AG08395 (cell line): ENCODE data around the gene ABTB2.
"Not testable (repeated sequence)": the region's sequence is repeated elsewhere in the genome, so short reads cannot be mapped to it uniquely, and the experiment has no call there.

Experiments
- DNase-seq: peaks from one replicate; pipeline ENCODE4 v3.0.0; 2012; ENCODE audit warnings: mixed read lengths, low spot score

The ABTB2 gene

GRCh38 chr11:34185926-34186841 lies 171.6 kb downstream of the ABTB2 start:
- no peak for DNase-seq

DNA sequence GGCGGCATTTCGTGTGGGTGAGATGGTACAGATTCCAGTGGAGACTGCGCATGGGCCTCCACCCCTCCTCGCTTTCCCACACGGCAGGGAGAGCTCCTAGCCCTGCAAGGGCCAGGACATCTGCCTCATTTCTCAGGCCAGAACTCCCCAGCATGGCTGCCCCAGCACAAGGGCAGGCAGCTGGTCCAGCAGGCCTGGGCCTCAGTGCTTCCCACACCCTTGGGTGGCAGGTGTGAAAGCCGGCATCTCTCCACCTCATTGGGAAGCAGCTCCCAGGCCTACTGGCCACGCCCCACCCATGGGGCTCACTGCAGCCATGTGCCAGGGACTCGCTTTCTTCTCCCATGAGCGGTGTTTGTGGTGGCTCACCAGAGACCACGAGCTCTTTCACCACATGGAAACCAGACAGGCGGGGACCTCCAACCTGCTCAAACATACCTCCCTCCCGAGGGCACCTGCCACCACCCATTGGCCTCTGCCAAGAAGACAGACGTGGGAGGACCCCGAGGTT lies 173.2 kb downstream of the ABTB2 start:
- DNase-seq: no peak

DNA sequence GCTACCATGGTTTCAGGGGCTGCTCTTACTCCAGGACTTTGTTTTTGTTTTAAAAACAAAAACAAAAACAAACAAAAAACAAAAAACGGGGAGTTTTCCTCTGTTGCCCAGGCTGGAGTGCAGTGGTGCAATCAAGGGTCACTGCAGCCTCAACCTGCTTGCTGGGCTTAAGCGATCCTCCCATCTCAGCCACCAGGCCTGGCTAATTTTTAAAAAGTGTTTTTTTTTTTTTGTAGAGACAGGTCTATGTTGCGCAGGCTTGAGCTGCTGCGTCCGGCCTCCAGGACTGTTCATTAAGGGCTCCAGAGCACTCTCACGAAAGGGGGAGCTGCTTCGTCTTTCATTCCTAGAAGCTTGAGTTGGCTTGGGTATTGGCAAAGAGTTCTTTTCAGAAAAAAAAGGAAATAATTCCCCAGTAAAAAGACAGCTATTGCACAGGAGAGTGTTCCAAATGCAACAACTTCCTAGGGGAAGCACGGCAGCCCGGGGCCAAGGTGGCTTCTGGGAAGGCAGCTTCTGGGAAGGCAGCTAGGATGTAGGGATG lies 173.9 kb downstream of the ABTB2 start:
- DNase-seq: no peak

DNA sequence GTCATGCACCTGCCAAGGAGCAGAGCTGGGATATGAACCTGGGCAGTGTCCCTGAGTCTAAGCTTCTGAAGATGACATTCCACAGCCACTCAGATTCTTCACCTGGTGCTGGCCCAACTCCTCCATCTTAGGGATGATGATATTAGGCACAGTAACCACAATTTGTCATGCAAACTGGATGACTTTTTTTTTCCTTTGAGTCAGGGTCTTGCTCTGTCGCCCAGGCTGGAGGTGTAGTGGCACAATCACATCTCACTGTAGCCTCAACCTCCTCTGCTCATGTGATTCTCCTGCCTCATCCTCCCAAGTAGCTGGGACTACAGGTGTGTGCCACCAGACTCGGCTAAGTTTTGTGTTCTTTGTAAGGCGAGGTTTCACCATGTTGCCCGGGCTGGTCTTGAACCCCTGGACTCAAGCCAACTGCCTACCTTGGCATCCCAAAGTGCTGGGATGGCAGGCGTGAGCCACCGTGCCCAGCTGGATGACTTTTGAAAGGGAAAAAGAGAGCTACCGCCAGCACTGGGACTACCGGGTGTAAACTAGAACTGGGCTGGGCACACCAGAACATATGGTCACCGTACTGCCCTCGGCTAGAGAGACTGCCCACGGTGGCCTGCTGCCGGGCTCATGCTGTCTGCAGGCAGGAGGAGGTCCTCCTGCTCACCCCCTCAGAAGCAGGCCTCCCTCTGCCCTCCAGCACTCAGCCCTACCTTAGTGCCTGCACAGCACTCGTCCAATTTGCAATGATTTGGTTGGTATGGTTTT lies 174.7 kb downstream of the ABTB2 start:
- DNase-seq: no peak

DNA sequence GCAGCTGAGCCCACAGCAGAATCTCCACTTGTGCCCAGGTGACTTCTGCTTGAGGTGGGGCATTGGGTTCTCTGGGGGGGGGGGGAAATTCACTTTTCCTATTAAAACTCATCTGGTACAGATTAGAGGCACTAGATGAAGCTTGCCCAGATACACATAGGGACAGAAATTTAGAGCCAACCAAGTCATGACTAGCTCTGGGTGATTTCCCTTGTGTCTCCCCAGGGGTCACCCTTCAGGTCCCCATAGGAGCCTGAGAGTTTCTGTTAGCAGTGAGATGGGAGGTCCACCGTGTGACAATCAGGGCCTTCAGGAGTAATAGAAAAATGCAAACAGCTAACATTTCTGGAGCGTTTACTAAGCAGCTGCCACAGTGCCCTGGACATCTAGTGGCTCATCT lies 175.4 kb downstream of the ABTB2 start:
- no peak for DNase-seq

DNA sequence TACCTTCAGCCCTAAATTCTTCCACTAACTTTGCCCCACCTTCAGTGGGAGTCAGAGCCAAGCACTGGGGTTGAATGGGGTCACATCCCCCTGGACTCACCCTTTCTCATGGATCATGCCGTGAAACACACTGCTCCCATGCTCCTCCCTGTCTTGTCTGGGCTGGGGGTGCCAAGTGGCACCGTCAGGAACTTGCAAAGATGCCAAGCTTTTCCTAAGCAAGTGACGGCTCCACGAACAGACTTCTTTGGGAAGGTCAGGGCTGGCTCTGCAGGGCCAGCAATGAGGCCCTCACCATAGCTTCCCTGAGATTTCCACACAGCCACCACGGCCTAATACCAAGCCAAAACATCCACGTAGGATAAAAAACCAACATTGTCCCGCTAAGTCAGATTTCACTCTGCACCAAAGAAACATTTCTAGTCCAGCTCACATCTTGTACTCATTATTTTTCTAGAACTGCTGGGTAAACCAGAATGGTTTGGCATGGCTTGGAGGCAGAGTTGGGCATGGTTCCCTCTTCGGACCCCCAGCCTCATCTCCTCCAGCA lies 175.9 kb downstream of the ABTB2 start:
- DNase-seq: no peak

DNA sequence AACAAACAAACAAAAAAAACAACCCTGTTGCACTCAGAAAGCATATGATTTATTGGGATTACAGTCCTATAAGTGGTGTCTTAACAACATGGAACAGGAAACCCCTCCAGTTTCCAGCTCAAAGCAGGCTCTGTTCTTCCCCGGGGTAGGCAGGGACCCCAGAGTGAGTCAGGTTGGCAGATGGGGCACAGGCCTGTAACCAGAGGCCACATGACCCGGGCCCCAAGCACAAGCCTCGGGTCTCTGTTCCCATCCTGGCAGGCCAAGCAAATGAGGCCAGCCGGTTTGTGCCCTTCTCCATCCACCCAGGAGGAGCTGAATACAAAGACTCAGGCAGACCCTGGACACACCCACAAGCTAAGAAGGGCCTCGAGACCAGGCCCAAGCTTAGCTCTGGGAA lies 176.6 kb downstream of the ABTB2 start:
- no peak for DNase-seq

DNA sequence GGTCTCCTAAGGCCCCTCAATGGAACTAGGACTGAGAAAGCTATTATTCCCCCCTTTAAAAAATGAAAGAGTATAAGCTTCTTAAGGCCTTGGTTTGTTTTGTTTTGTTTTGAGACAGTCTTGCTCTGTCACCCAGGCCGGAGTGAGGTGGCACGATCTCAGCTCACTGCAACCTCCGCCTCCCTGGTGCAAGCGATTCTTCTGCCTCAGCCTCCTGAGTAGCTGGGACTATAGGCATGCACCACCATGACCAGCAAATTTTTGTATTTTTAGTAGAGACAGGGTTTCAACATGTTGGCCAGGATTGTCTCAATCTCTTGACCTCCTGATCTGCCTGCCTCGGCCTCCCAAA lies 177.0 kb downstream of the ABTB2 start:
- not testable (repeated sequence) for DNase-seq

DNA sequence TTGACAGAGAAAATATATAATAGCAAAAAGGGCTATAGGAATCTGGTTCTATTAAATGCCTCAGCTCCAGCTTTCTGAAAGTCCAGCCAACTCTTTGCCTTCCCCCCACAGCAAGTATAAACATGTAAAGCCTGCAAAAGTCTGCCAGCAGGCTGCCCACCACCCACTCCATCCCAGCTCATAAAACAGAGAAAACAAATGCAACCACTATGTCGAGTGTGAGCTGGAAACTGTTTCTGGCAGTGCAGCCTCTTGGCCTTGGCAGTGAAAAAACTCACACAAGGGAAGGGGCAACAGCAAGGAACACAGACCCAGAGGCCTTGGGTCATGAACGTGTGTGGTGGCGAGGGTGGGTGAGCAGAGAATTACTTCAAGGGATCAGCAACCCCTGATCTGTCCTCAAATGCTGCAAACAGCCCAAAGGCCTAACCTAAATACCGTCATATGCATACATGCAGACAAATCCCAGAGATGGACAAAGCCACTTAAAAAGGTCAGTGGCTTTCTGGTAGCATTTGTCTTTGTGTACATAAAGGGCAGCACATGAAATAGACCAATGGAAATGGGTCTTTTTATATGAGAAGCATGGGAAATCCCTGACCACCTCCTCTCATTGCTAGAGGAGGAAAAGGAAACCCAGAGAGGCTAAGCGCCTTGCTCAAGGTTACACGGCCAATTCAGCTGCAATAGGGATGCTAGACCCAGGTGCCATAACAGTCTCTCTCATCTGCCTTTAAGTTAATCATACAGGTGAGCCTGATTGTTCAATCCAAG lies 177.6 kb downstream of the ABTB2 start:
- DNase-seq: no peak

DNA sequence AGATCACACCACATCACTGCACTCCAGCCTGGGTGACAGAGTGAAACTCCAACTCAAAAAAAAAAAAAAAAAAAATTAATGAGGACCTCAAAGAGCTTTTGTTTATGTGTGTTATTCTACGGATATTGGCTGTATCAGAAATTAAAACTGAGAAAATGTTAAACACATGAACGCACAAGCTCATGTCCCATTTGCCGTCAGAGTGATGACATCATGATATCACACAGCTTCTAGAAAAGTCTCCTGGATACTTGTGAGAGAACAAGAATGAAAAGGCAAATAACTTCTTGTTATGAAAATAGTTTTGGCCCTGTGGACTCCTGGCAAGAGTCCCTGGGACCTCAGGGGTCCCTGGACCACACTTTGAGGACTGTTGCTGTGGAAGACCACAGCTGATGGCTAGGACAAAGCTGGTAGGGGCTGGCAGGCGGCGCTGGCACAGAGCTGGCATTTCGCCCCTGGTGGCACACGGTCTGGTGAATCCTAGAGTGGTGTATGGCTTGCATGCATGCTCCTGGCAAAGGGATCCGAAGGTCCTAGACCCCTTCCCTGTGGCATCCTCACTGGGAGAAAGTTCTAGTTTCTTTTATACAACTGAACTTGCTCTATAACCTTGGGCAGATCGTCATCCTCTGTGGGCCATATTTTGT lies 178.7 kb downstream of the ABTB2 start:
- DNase-seq: no peak

DNA sequence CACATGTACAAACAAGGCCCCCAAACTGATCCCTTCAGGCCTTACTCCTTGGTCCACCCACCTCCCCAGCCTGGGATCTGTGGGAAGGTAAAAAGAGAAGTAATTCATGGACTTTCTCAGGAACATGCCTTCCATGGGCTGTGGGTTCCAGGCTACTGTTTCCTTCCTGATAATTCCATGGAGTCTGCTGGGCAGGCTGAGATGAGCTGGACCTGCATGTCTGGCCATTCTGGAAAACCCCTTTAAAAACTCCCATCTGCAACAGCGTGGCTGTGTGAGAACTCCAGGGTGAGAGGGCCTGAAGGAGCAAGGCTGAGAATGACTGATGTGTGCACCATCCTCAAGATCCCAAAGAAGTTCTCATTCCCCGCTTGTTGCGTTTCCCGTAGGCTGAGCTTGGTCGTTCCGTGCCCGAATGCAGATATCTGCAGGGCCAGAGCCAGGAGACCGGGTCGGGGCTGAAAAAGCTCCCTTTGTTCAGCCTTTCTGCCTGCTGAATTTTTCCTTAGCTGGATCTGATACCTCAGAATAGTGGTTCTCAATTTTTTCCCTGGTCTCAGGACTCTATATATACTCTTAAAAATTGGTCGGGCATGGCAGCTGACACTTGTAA lies 179.5 kb downstream of the ABTB2 start:
- DNase-seq: no peak

GRCh38 chr11:34176751-34177209 lies 181.0 kb downstream of the ABTB2 start:
- no peak for DNase-seq

DNA sequence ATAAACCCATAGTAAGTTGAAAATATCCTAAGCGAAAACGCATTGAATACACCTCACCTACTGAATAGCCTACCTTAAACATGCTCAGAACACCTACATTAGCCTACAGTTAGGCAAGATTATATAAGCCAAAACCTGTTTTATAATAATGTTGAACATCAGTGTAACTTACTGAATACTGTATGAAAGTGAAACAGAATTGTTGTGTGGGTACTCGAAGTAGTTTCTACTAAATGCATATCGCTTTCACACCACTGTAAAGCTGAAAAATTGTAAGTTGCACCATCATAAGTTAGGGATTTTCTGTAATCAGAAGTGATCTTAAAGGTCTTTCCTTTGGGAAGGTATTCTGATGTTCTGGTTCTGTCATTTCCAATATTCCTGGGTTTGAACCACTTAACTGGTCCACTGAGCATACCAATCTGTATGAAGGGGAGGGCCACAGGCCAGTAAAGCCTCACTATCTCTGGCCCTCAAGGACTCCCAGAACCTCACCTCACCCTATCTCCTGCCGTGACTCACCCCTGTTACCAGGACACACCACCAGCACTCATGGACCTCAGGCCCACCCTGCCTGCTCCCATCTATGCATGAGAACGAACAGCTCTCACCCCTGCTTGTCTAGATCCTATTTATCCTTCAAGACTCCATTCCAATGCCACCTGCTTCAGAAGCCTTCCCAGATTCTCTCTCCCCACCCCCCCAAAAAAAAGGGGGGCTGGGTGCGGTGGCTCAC lies 182.4 kb downstream of the ABTB2 start:
- DNase-seq: no peak

- DNase-seq: peak; percentile 90
Observed at GRCh38 chr11:34174412-34175041, 183.3 kb downstream of the ABTB2 start.

GRCh38 chr11:34173050-34173449 lies 184.8 kb downstream of the ABTB2 start:
- no peak for DNase-seq

DNA sequence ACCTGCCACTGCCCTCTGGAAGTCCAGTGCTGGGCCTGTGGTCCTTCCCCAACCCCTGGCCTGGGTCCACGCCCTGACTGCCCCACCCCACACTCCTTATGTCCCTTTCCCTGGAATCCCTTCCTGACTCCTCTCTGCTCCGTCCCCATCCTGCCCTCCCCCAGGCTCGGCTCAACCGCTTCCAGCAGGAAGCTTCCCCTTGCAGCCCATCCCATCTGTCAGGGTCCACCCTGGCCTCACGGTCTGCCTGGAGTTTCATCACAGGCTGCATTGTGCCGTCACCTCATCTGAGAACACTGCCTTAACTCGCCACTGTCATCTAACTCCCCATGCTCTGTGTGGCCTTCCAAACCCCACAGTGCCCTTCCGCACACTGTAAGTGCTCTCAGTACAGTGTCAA lies 188.1 kb downstream of the ABTB2 start:
- no peak for DNase-seq

GRCh38 chr11:34168642-34169420 lies 189.0 kb downstream of the ABTB2 start:
- DNase-seq: no peak

- no peak for DNase-seq
Observed at GRCh38 chr11:34167961-34168360, 189.8 kb downstream of the ABTB2 start.
